ENCODE data around the gene SSTR5.

DNA sequence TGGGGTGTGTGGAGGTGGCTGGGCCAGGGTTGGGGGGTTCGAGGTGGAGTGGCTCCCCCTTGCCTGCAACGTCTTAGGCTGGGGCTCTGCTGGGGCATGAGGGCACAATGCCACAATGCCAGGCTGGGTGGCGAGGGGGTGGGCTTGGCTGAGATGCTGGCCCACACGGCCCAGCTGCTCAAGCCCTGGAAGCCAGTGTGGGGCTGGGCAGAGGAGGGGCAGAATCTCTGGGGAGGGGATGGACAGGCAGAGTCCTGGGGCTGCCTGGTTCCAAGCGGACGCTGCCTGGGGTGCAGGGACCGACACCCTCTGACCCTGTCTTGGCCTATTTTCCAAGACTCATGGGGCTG is 37.5 kb upstream of the SSTR5 start:
- TF ChIP-seq POLR2A (IDR thresholded peaks at IDR 0.05), result no peak
- no peak for TF ChIP-seq CTCF (IDR thresholded peaks at IDR 0.05)
